Panc1 (cell line): Measurements from ENCODE around the gene GOPC. TPM values are rescaled to one million over a fixed set of nuclear protein-coding genes. Genes with fewer than 3 reads are reported as not detected.
"Not testable (repeated sequence)": the region's sequence is repeated elsewhere in the genome, so short reads cannot be mapped to it uniquely, and the experiment has no call there.

Experiments used
- ATAC-seq: fragments of 200-7000 bp; cut with Tn5 transposase; 2 replicates; pipeline ENCODE4 v1.9.1; 2020; ENCODE audit warnings: mild to moderate bottlenecking, moderate library complexity
- BruUV-seq: library from RNA; stranded (reverse); fragments of 400-500 nt; replicated peaks from 2 replicates; lab custom pipeline; 2021; lab: Mats Ljungman, UMichigan
- CTCF ChIA-PET: fragments of 300-600 bp; sonication (Branson Sonifier 250); formaldehyde crosslinking; loops from one replicate; lab custom pipeline; 2022; ENCODE audit warnings: antibody characterized with exemption; lab: Charles Lee
- POLR2A ChIA-PET: fragments of 300-600 bp; sonication (Branson Sonifier 250); formaldehyde crosslinking; loops from one replicate; lab custom pipeline; 2022; ENCODE audit warnings: antibody characterized with exemption; lab: Charles Lee
- DNase-seq: peaks from one replicate; pipeline ENCODE4 v3.0.0-alpha.2; 2010; ENCODE audit warnings: low read depth, low spot score
- H3K27ac ChIP-seq: 2 replicates; pipeline ENCODE4 v1.5.1; 2011; ENCODE audit warnings: mild to moderate bottlenecking, low read length, inconsistent platforms
- H3K27me3 ChIP-seq: fragments of 200-500 bp; sonication (Bioruptor generic); 2 replicates; pipeline ENCODE4 v1.6.0; 2014; ENCODE audit warnings: low read length, inconsistent platforms; ENCODE audit not compliant: control insufficient read depth, insufficient read depth
- H3K36me3 ChIP-seq: fragments of 200-500 bp; sonication (Bioruptor generic); 2 replicates; pipeline ENCODE4 v1.5.1; 2014; ENCODE audit warnings: inconsistent platforms, mild to moderate bottlenecking, low read length, moderate library complexity; ENCODE audit not compliant: control insufficient read depth, insufficient read depth
- H3K4me1 ChIP-seq: 2 replicates; pipeline ENCODE4 v1.5.1; 2011; ENCODE audit warnings: inconsistent platforms, mild to moderate bottlenecking, low read length, moderate library complexity; ENCODE audit not compliant: control insufficient read depth, insufficient read depth
- H3K4me3 ChIP-seq, 2 experiments: 2 replicates each; pipeline ENCODE4 v1.5.1; 2011 to 2012; ENCODE audit warnings: low read depth in 2 of 2, low read length in 2 of 2, mild to moderate bottlenecking in 2 of 2, inconsistent platforms in 1 of 2, moderate library complexity in 1 of 2
- H3K9me3 ChIP-seq: fragments of 200-500 bp; sonication (Bioruptor generic); 2 replicates; pipeline ENCODE4 v1.5.1; 2014; ENCODE audit warnings: low read depth, mild to moderate bottlenecking, inconsistent platforms, low read length, moderate library complexity; ENCODE audit not compliant: control insufficient read depth, insufficient read depth
- CTCF ChIP-seq: fragments of 450-650 bp; IDR thresholded peaks from 2 replicates; pipeline ENCODE4 v1.5.1; 2017; ENCODE audit warnings: mild to moderate bottlenecking
- POLR2AphosphoS5 ChIP-seq: IDR thresholded peaks from 2 replicates; pipeline ENCODE4 v1.6.1; 2012; ENCODE audit warnings: mild to moderate bottlenecking, low read depth, low read length, moderate library complexity
- REST ChIP-seq, 2 experiments: IDR thresholded peaks; 2 replicates each; pipeline ENCODE4 v1.6.1; 2011 to 2012; ENCODE audit warnings: low read depth in 2 of 2, control low read depth in 1 of 2, low read length in 1 of 2, mild to moderate bottlenecking in 1 of 2, moderate library complexity in 1 of 2; ENCODE audit not compliant: insufficient read depth in 1 of 2
- SIN3A ChIP-seq: IDR thresholded peaks from 2 replicates; pipeline ENCODE4 v1.6.1; 2012; ENCODE audit warnings: low read depth, mild to moderate bottlenecking, low read length, moderate library complexity, borderline replicate concordance; ENCODE audit not compliant: insufficient read depth
- TCF7L2 ChIP-seq: IDR thresholded peaks from 2 replicates; pipeline ENCODE4 v1.6.1; 2011; ENCODE audit warnings: mild to moderate bottlenecking, low read depth, low read length, inconsistent platforms
- in situ Hi-C: cut with HindIII; loops from 2 replicates; pipeline ENCODE4 v1.10.0; 2016; ENCODE audit warnings: low sequenced_read_pairs, low pct_unique_long_range_greater_than_20kb
- intact Hi-C: fragments of 100-400 bp; cut with micrococcal nuclease; formaldehyde crosslinking; loops from one replicate; pipeline ENCODE4 v1.10.0; 2022; ENCODE audit not compliant: unreplicated experiment
- total RNA-seq: library from RNA; stranded (reverse); gene quantifications from one replicate; pipeline ENCODE4 v1.2.1, GENCODE V29; 2021; ENCODE audit not compliant: unreplicated experiment

Gene GOPC
- total RNA-seq, 1 experiment from 2014 or later: 32.2 TPM

- Histone ChIP-seq H3K27me3 (no peaks in the 10 kb centered on the region), H3K36me3 (peaks cover 3% of the 10 kb centered on the region; the same call in 1 of the 2 replicates), H3K4me1 (no peaks in the 10 kb centered on the region), H3K4me3 (no peak overlapping the region), H3K27ac (no peak overlapping the region), H3K9me3 (no peaks in the 10 kb centered on the region)
- CTCF ChIA-PET: no interaction called here
- intact Hi-C loops (no loop called here), in situ Hi-C loops (no loop called here)
- BruUV-seq: no TSS peak
- POLR2A ChIA-PET: no interaction called here
- TF ChIP-seq TCF7L2: no peak
- TF ChIP-seq REST (IDR thresholded peaks at IDR 0.05; ENCODE audit: insufficient read depth in 1 of 2, low read depth in 2 of 2, low read length in 1 of 2): no peak
- TF ChIP-seq SIN3A: no peak
- no peak for TF ChIP-seq POLR2AphosphoS5
- TF ChIP-seq CTCF: no peak
- DNase-seq: no peak
- no peak for ATAC-seq
Measured at GRCh38 chr6:117520603-117521395, 81.5 kb downstream of the GOPC start.

DNA sequence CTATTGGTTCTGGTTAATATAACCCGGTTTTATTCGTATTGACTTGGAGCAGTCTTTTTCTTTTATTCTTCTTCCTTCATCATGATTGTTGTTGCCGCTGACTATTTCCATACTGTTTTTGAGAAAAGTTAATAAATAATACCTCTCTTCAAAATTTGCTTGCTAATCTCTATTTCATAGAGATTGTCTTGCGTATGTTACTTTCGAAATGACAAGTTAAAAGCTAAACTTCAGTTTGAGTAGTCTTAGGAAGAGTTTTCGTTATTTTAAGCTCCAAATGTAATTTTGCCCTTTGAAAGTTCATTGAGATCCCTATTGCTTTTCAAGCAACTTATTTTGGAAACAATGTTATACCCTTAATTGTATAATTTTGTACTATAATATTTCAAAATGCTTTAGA is 83.4 kb downstream of the GOPC start:
- Histone ChIP-seq H3K4me1 (peaks cover 5% of the 10 kb centered on the region; the same call in 1 of the 2 replicates), H3K9me3 (no peaks in the 10 kb centered on the region), H3K27ac (no peak overlapping the region), H3K36me3 (0 out of 2 replicates have a peak, but pooled peaks cover 3% of the 10 kb centered on the region), H3K4me3 (no peak overlapping the region), H3K27me3 (no peaks in the 10 kb centered on the region)
- no peak for ATAC-seq
- intact Hi-C loops (no loop called here), in situ Hi-C loops (no loop called here)
- ChIA-PET POLR2A (no interaction called here), CTCF (no interaction called here)
- DNase-seq: no peak
- TF ChIP-seq POLR2AphosphoS5 (no peak), SIN3A (no peak), TCF7L2 (no peak), REST (IDR thresholded peaks at IDR 0.05; ENCODE audit: insufficient read depth in 1 of 2, low read depth in 2 of 2, low read length in 1 of 2) (no peak), CTCF (no peak)
- no TSS peak for BruUV-seq

- H3K9me3 ChIP-seq, H3K27me3 ChIP-seq, H3K4me3 ChIP-seq, H3K4me1 ChIP-seq, BruUV-seq, CTCF ChIA-PET, DNase-seq, intact Hi-C loops, ATAC-seq, H3K36me3 ChIP-seq, in situ Hi-C loops, POLR2A ChIA-PET, H3K27ac ChIP-seq: not testable (repeated sequence)
Measured at GRCh38 chr6:117517995-117518394, 84.3 kb downstream of the GOPC start.
